Omental fat pad (tissue), 4 donors: ENCODE results near the gene SLC7A1. TPM values are rescaled to one million over a fixed set of nuclear protein-coding genes. Genes with fewer than 3 reads are reported as not detected.

Source experiments
- ATAC-seq: fragments of 150-250 bp; one replicate; pipeline ENCODE4 v1.9.1; 2016; ENCODE audit warnings: mild to moderate bottlenecking, moderate library complexity; ENCODE audit not compliant: low FRiP score
- DNase-seq: peaks from one replicate; pipeline ENCODE4 v3.0.0-alpha.2; 2019; ENCODE audit warnings: low spot score
- CTCF ChIP-seq, 3 donors: fragments of 450-650 bp; IDR thresholded peaks; one replicate each; pipeline ENCODE4 v1.5.1; 2016 to 2017; ENCODE audit warnings: antibody characterized with exemption in 3 of 3, mild to moderate bottlenecking in 3 of 3, moderate library complexity in 2 of 3
- total RNA-seq, 4 donors: library from RNA; depleted of rRNA; stranded (reverse); fragments of >200 nt; gene quantifications; one replicate each; pipeline ENCODE4 v1.1.0, GENCODE V29; 2016

The SLC7A1 gene
- total RNA-seq, 4 donors from 2014 or later, result 18.5 to 60.5 (median 25.8) TPM

- ATAC-seq, result no peak
- TF ChIP-seq CTCF (IDR thresholded peaks at IDR 0.05), result no peak
- no peak for DNase-seq
Measured at GRCh38 chr13:29539856-29540255, 55.6 kb downstream of the SLC7A1 start.

- TF ChIP-seq CTCF (IDR thresholded peaks at IDR 0.05), result no peak
- no peak for ATAC-seq
- no peak for DNase-seq
Measured at GRCh38 chr13:29538652-29539040, 56.8 kb downstream of the SLC7A1 start.

GRCh38 chr13:29537736-29538651 lies 57.5 kb downstream of the SLC7A1 start:
- no peak for TF ChIP-seq CTCF (IDR thresholded peaks at IDR 0.05)
- DNase-seq (no peak), ATAC-seq (no peak)

- ATAC-seq (no peak), DNase-seq (no peak)
- no peak for TF ChIP-seq CTCF (IDR thresholded peaks at IDR 0.05)
Measured at GRCh38 chr13:29536853-29537252, 58.6 kb downstream of the SLC7A1 start.

DNA sequence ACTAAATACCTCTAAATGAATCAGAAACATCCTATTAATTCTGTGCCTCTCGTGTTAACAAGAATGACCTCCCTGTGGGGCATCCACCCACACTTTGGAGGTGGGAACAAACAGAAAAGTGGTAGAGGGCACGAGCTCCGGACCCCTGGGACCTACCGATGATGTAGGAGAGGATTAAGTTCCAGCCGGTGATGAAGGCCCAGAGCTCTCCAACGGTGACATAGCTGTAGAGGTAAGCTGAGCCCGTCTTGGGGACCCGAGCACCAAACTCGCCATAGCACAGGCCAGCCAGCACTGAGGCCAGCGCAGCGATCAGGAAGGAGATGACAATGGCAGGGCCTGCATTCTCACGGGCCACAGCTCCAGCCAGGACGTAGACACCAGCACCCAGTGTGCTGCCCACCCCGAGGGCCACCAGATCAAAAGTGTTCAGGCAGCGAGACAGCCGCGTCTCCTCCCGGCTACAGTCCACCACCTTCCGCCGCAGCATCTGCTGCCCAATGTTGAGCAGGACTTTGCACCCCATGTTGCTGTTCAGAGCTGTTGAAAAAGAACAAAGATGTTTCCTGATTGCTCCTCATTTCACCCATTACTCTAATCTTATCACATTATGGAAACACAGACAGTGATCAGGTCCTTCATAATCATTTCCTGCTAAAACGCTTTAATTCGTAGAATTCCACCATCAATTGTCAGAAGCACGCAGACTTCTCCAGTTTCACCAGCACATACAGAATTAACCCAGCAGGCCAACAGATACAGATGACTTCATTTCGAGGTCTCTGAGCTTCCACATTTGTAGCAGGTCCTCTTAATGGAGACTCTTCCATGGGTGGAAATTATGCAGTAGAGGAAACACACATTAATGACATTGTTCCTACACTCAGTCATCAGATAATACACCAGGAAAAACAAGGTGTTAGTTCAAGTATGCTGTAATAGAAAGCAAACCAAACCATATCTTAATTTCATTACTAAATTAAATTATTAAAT lies 59.5 kb downstream of the SLC7A1 start:
- no peak for DNase-seq
- TF ChIP-seq CTCF (IDR thresholded peaks at IDR 0.05), result no peak

DNA sequence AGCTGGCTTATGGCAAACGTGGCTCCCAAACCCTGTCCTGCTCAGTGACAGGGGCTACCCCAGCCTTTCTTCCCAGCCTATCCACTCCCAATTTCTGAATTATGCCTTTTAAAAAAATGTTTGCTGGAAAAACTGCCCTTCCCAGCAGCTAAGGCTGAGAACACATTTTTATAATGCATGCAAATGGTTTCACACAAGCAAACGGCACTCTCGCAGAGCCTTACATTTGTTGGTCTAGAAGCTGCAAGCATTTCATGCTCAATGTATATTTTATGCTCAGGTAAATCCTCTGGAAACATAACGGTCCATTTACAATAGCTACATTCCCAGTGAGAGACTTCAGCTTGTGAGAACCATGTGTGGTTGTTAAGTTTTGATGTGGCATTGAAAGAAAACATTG lies 61.4 kb downstream of the SLC7A1 start:
- no peak for TF ChIP-seq CTCF (IDR thresholded peaks at IDR 0.05)
- no peak for DNase-seq

More for the DNA sequence above, 59.5 kb downstream of the SLC7A1 start:
- no peak for ATAC-seq

More for the DNA sequence above, 61.4 kb downstream of the SLC7A1 start:
- no peak for ATAC-seq
